Gastroesophageal sphincter (tissue), 3 donors: Measurements from ENCODE around the gene DTX1.

Experiments used
- CTCF ChIP-seq, 4 experiments: fragments of 200-600 bp in 2 of 4; fragments of 450-650 bp in 2 of 4; sonication (generic) in 1 of 4; IDR thresholded peaks; one replicate each; pipeline ENCODE4 v1.5.1; 2017 to 2019; ENCODE audit warnings: antibody characterized with exemption in 4 of 4, mild to moderate bottlenecking in 2 of 4, moderate library complexity in 2 of 4
- EP300 ChIP-seq: sonication (generic); formaldehyde crosslinking; IDR thresholded peaks from one replicate; pipeline ENCODE4 v1.6.1; 2017; ENCODE audit warnings: antibody characterized with exemption, mild to moderate bottlenecking
- POLR2A ChIP-seq, 2 donors: fragments of 450-650 bp; IDR thresholded peaks; one replicate each; pipeline ENCODE4 v1.6.1; 2017; ENCODE audit warnings: antibody characterized with exemption in 2 of 2, mild to moderate bottlenecking in 2 of 2, moderate library complexity in 1 of 2
- POLR2AphosphoS5 ChIP-seq: sonication (generic); formaldehyde crosslinking; IDR thresholded peaks from one replicate; pipeline ENCODE4 v1.6.1; 2017; ENCODE audit warnings: antibody characterized with exemption

GRCh38 chr12:113129664-113130456 is 73.3 kb downstream of the DTX1 start:
- TF ChIP-seq CTCF (IDR thresholded peaks at IDR 0.05) = no peak
- no peak for TF ChIP-seq POLR2A (IDR thresholded peaks at IDR 0.05)
- no peak for TF ChIP-seq POLR2AphosphoS5
- TF ChIP-seq EP300 = no peak
